NK-92 treated with Interleukin-12 subunit alpha and Interleukin-12 subunit beta, amount 100 ng/mL, for 24 hours (cell line): ENCODE data around the gene PSEN1.

Source experiments
- DNase-seq: peaks from one replicate; lab custom pipeline; 2025; lab: John Stamatoyannopoulos, UW

PSEN1 gene

GRCh38 chr14:73136387-73137225 lies at the start of gene PSEN1:
Gene PSEN1, plus strand, starts transcription at chr14:73136507. Its CDS starts 11,513 bp downstream, at chr14:73148020.
- peak; percentile 97 for DNase-seq

GRCh38 chr14:73091044-73091443 lies 45.3 kb upstream of the PSEN1 start:
- no peak for DNase-seq

GRCh38 chr14:73097421-73097820 lies 38.9 kb upstream of the PSEN1 start:
- no peak for DNase-seq

GRCh38 chr14:73100334-73100733 lies 36.0 kb upstream of the PSEN1 start:
- no peak for DNase-seq

- no peak for DNase-seq
Measured at GRCh38 chr14:73102806-73103497, 33.4 kb upstream of the PSEN1 start.

GRCh38 chr14:73105050-73105449 lies 31.3 kb upstream of the PSEN1 start:
- DNase-seq = no peak

GRCh38 chr14:73105727-73106126 lies 30.6 kb upstream of the PSEN1 start:
- no peak for DNase-seq

GRCh38 chr14:73116079-73116665 lies 20.1 kb upstream of the PSEN1 start:
- no peak for DNase-seq

- no peak for DNase-seq
Measured at GRCh38 chr14:73124180-73124894, 12.0 kb upstream of the PSEN1 start.

GRCh38 chr14:73125169-73125588 lies 11.1 kb upstream of the PSEN1 start:
- no peak for DNase-seq

- no peak for DNase-seq
Measured at GRCh38 chr14:73125746-73126145, 10.6 kb upstream of the PSEN1 start.

- no peak for DNase-seq
Measured at GRCh38 chr14:73133795-73134194, 2.5 kb upstream of the PSEN1 start.

GRCh38 chr14:73136085-73136386 lies 271 bp upstream of the PSEN1 start:
- DNase-seq = no peak

- no peak for DNase-seq
Measured at GRCh38 chr14:73140811-73141323, 4.6 kb downstream of the PSEN1 start.

GRCh38 chr14:73142216-73142615 lies 5.9 kb downstream of the PSEN1 start:
- no peak for DNase-seq

- no peak for DNase-seq
Measured at GRCh38 chr14:73143003-73143402, 6.7 kb downstream of the PSEN1 start.

- no peak for DNase-seq
Measured at GRCh38 chr14:73143617-73144016, 7.3 kb downstream of the PSEN1 start.

- no peak for DNase-seq
Measured at GRCh38 chr14:73145371-73145770, 9.1 kb downstream of the PSEN1 start.

GRCh38 chr14:73146111-73146510 lies 9.8 kb downstream of the PSEN1 start:
- DNase-seq = no peak

- no peak for DNase-seq
Measured at GRCh38 chr14:73149753-73150152, 13.4 kb downstream of the PSEN1 start.

GRCh38 chr14:73153272-73153671 lies 17.0 kb downstream of the PSEN1 start:
- DNase-seq = no peak

- DNase-seq = no peak
Measured at GRCh38 chr14:73162251-73162650, 25.9 kb downstream of the PSEN1 start.
